NCI-H82 treated with DMSO at 0.1 percent for 48 hours (cell line): ENCODE results near the gene TAF8.
"Not testable (repeated sequence)": the region's sequence is repeated elsewhere in the genome, so short reads cannot be mapped to it uniquely, and the experiment has no call there.

Experiments
- DNase-seq: peaks from one replicate; lab custom pipeline; 2025; ENCODE audit not compliant: unreplicated experiment; lab: John Stamatoyannopoulos, UW

TAF8 gene

DNA sequence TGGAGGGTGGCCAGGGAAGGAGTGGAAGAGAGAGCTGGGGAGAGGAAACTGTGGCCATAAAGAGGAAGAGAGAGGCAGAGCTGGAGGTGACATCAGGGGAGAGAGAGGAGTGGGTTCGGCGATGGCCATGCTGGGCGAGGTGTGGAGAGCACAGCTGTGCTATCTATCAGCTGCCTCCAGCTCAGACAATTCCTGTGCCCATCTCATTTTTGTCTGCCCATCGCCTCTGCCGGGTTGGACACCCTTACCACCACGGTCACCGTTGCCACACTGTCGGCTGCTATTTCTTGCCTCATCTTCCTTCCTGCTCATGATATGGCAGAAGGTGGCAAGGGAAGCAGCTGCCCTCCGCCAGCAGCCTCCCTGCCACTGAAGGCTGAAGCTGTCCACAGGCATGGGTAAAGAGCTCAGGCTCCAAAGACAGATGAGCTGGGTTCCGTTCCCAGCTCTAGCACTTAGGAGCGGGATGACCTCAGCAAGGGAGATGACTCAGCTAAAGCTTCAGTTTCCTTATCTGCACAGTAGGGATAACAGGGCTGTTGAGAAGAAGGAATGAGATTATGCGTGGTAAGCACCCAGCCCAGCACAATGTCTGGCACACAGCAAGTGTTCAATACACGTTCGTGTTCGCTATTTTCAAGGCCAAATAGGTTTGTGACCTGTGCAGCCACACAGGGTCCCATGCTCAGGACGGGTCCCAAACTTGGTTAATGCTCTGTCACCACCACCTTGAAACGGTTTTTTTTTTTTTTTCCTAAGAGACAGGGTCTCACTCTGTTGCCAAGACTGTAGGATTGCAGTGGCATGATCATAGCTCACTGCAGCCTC lies 21.9 kb upstream of the TAF8 start:
- peak; percentile 26 for DNase-seq

- no peak for DNase-seq
These were observed 21.1 kb upstream of the TAF8 start for GRCh38 chr6:42029062-42029685.

GRCh38 chr6:42029881-42030280 lies 20.4 kb upstream of the TAF8 start:
- DNase-seq: no peak

- DNase-seq: no peak
These were observed 19.5 kb upstream of the TAF8 start for GRCh38 chr6:42030585-42031506.

DNA sequence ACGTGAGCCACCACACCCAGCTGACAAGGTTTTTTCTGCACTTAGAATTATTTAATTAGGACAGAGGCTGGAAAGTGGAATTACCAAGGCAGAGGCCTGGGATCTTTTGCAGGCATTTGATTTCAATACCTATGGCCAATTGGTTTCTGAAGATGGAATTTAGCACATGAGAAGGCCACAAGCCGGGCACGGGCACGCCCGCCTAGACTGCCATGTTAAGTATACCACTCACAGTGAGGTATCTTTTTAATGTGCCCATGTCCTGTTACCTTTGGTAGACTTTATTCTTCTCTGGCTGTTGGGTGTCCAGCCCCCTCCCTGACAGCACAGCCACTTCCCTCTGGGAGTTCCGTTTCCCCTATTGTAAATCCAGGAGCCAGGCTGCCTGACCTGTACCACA lies 18.0 kb upstream of the TAF8 start:
- no peak for DNase-seq

GRCh38 chr6:42037669-42038068 lies 12.7 kb upstream of the TAF8 start:
- DNase-seq: not testable (repeated sequence)

GRCh38 chr6:42038163-42038562 lies 12.2 kb upstream of the TAF8 start:
- DNase-seq: no peak

DNA sequence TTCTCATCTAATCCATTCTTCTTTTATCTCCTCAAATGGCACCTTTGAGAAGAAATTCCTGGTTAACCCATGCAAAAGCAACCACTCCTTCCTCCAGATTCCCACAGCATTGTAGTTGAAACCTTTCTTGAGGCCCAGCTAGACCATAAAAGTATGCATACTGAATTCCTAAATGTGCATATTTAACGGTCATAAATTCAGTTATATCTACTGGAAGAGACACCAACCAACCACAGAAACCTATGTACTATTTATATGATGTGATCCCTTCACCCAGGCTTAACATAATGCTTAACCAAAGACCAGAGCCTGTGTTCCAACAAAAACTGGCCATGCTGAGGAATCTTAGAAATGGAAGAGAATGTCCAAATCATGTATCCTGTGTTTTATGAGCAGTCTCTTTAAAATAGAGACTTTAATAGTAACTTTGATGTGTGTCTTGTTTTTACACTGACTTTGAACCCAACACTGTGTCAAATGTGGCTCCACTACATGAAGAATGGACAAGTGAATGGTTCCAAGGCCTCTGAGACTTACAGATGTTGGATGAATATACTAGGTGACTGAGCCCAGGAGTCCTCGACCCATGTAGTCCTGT lies 11.4 kb upstream of the TAF8 start:
- DNase-seq: no peak

DNA sequence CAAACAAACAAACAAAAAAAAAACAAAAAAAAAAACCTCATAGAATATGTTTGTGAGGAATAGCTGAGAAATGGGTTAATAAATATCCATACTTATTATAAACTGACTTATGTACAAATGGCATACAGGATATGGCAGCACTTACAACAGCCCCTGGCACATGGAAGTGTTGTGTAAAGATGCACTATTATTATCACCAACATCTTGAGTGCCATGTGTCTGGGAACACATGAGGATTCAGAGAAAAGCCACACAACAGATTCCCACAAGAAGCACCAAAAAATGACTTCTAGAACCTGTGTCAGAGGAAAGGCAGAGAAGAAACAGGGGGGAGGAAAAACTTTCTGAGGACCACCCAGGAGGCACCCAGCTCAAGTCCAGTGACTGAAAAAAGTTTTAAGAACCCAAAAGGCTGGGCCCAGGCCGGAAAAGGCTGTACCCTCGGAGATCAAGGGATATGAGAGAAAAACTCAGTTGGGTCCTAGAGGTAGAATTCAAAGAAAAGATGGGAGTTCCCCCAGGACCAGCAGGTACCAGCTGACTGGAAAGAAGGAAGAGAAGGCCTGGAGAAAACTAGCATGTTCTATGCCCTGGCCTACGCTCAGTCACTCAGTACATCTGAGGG lies 9.4 kb upstream of the TAF8 start:
- DNase-seq: no peak

GRCh38 chr6:42041481-42042053 lies 8.8 kb upstream of the TAF8 start:
- peak; percentile 39 for DNase-seq

- no peak for DNase-seq
These were observed 8.2 kb upstream of the TAF8 start for GRCh38 chr6:42042108-42042507.

DNA sequence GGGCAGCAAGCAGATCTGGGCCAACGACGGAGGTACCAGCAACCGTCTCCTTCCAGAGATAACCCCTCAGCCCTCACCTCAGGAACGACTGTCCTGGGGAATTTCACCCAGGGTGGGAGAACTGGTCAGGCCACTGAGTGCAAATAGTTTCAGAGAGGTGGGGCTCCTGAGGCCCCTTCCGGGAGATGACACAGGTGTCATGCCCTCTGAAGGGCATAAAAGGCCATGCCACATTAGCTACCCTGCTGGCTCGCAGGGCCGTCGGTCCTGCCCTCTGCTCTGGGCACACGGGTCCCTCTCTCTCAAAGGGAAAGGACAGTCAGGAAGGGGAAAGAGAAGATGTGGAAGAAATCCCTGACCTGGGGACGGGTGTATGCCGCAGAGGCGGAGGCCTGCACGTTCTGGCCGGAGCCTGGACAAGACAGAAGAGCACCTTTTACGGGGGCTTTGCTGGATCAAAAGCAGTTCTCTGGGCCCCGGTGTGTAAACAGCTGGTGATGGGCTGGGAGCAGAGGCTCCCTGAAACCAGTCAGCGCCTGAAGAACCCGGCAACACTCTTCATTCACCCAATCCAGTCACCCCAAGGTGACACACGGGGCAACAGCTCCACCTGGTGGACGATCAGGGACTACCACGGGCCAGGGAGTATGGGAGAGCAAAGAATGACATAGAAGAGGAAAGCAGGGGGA lies 6.4 kb upstream of the TAF8 start:
- peak; percentile 85 for DNase-seq

GRCh38 chr6:42045538-42046460 lies 4.5 kb upstream of the TAF8 start:
- DNase-seq: peak; percentile 5

DNA sequence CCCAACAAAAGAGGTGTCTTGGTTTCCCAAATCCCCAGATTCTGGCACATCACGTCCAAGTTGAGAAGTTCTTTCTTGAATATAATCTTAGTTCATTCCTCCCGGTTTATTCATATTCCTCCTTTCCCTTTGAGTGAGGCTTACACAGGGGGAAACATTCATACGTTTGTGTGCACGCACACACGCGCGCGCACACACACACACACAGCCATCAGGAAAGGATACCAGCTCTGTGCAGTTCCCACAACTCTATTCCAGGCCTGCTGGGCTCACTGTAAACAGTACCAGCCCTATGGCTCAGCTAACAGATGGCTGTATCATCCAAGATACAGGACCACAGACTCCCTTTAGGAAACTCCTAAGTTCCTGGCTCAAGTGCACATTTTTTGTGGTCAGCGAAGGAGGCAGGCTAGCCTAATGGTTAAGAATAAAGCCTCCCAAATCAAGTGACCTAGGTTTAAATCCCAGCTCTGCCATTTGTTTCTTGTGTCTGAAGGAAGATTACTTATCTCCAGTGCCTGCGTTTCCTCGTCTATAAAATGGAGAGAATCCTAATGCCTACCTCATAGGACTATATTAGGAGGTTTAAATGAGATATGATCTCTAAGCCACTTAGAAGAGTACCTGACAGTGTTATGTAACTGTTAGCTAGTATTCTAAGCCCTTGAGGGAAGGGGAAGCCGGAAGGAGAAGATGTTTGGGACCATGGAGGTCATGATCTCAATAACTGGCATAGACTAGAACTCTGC lies 3.7 kb upstream of the TAF8 start:
- no peak for DNase-seq

GRCh38 chr6:42047213-42047590 lies 3.1 kb upstream of the TAF8 start:
- DNase-seq: no peak

GRCh38 chr6:42047790-42048405 lies 2.4 kb upstream of the TAF8 start:
- DNase-seq: no peak

DNA sequence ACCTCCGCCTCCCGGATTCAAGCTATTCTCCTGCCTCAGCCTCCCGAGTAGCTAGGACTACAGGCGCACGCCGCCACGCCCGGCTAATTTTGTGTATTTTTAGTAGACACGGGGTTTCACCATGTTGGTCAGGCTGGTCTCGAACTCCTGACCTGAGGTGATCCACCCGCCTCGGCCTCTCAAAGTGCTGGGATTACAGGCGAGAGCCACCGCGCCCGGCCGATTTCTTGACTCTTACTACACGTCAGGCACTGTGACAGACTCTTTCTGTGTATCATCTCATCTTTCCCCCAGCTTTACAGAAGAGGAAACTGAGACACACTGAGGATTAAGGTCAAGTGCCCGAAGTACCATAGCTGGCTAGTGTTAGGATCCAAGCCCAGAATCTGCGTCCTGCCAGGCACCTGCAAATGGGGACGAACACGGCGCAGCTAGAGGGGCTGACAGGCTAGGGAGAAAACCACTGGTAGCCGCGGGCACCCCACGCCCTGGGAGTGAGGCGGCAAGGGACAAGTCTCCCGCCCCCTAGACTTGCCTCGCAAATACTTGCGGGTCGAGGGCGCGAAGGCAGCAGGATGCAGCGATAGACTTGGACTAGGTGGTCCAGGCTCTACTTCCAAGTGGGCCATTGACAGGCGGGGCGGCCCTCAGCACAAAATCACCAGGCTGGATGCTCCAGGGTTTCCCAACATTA lies 1.1 kb upstream of the TAF8 start:
- DNase-seq: no peak
